ENCODE measurements around the gene TFEC.
"Not testable (repeated sequence)": the region's sequence is repeated elsewhere in the genome, so short reads cannot be mapped to it uniquely, and the experiment has no call there.

DNA sequence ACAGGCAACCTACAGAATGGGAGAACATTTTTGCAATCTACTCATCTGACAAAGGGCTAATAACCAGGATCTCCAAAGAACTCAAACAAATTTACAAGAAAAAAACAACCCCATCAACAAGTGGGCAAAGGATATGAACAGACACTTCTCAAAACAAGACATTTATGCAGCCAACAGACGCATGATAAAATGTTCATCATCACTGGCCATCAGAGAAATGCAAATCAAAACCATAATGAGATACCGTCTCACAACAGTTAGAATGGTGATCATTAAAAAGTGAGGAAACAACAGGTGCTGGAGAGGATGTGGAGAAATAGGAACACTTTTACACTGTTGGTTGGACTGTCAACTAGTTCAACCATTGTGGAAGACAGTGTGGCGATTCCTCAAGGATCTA lies 100.8 kb downstream of the TFEC start:
- TF ChIP-seq, protein P1, sequence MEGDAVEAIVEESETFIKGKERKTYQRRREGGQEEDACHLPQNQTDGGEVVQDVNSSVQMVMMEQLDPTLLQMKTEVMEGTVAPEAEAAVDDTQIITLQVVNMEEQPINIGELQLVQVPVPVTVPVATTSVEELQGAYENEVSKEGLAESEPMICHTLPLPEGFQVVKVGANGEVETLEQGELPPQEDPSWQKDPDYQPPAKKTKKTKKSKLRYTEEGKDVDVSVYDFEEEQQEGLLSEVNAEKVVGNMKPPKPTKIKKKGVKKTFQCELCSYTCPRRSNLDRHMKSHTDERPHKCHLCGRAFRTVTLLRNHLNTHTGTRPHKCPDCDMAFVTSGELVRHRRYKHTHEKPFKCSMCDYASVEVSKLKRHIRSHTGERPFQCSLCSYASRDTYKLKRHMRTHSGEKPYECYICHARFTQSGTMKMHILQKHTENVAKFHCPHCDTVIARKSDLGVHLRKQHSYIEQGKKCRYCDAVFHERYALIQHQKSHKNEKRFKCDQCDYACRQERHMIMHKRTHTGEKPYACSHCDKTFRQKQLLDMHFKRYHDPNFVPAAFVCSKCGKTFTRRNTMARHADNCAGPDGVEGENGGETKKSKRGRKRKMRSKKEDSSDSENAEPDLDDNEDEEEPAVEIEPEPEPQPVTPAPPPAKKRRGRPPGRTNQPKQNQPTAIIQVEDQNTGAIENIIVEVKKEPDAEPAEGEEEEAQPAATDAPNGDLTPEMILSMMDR (IDR thresholded peaks at IDR 0.05; ENCODE audit: low read depth, low read length, missing input control) = not testable (repeated sequence)
- TF ChIP-seq FOXA1 (IDR thresholded peaks at IDR 0.05) = not testable (repeated sequence)

Measured in liver (tissue), 2 donors.